ENCODE data around the gene DNAH2. TPM values are rescaled to one million over a fixed set of nuclear protein-coding genes. Genes with fewer than 3 reads are reported as not detected.
A peak's percentile ranks its signal among the peaks of the same experiment; 100 is the strongest.

The DNAH2 gene
- total RNA-seq, 2 experiments from 2014 or later, result not detected

- Mint-ChIP-seq H3K27me3 (no peaks in the 10 kb centered on the region), H3K27ac (peak within 1 kb of the TSS; percentile 97), H3K36me3 (ENCODE audit: low read depth) (peaks cover 29% of the 10 kb centered on the region), H3K9me3 (ENCODE audit: low read depth) (no peaks in the 10 kb centered on the region), H3K4me1 (peaks cover 40% of the 10 kb centered on the region), H3K4me3 (peak within 1 kb of the TSS; percentile 83)
- peak; percentile 62 for ATAC-seq
- peak; percentile 93 for DNase-seq
- POLR2A ChIA-PET, result interaction anchor here (0.6 to 3.7 kb wide), 30 partner anchors 14 to 696 kb away, joined by 3 to 39 read pairs (median 5); partner anchors contain the start of genes ATP1B2, CD68, CNTROB and CYB5D1
- CTCF ChIA-PET, result interaction anchor here (0.6 to 4.8 kb wide), 51 partner anchors 9 to 652 kb away, joined by 3 to 31 read pairs (median 4); partner anchors contain the start of genes ATP1B2, DNAH2, DVL2 and EFNB3
- intact Hi-C loops (cut with DNase I, micrococcal nuclease), result loop anchor here (1.0 to 5.0 kb wide), 16 partner anchors 72 to 1045 kb away; partner anchors contain the start of genes ALOXE3 (in 1 of the 2), CTC1 (in 1 of the 2), CYB5D1 (in 1 of the 2) and EIF5A (in 1 of the 2)
These were observed 30.3 kb upstream of the DNAH2 start, which contains the start of gene TP53 for GRCh38 chr17:7687072-7687907. Gene TP53, minus strand, starts transcription at chr17:7687490. Its CDS starts 10,896 bp downstream, at chr17:7676594.

DNA sequence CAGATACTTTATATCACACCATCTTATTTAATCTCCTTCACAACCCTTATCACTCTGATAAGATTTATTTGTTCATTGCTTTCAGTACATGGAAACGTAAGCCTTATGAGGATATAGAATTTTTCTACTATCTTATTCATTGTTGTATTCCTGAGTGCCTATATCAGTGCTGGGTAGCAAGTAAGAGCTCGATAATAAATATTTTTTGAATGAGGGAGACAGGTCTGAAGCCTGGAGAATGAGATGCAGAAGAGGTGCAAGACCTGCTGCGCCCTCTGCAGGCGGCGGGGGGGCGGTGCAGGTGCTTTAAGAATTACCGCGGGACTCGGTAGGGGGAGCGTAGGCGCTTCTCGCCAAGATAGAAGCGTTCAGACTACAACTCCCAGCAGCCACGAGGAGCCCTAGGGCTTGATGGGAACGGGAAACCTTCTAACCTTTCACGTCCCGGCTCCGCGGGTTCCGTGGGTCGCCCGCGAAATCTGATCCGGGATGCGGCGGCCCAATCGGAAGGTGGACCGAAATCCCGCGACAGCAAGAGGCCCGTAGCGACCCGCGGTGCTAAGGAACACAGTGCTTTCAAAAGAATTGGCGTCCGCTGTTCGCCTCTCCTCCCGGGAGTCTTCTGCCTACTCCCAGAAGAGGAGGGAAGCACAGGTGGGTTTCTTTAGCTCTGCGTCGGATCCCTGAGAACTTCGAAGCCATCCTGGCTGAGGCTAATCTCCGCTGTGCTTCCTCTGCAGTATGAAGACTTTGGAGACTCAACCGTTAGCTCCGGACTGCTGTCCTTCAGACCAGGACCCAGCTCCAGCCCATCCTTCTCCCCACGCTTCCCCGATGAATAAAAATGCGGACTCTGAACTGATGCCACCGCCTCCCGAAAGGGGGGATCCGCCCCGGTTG, 29.4 kb upstream of the DNAH2 start, which contains the start of gene WRAP53:
TSS of gene WRAP53 (plus strand) at position 570 of the 900 bp plus-strand sequence. CDS start at position 742, 172 bp downstream.
- peaks cover 35% of the 10 kb centered on the region for H3K36me3 Mint-ChIP-seq (ENCODE audit: low read depth)
- ATAC-seq (peak; percentile 81), DNase-seq (peak; percentile 97)
- peaks cover 35% of the 10 kb centered on the region for H3K4me1 Mint-ChIP-seq
- no peaks in the 10 kb centered on the region for H3K9me3 Mint-ChIP-seq (ENCODE audit: low read depth)
- peak within 1 kb of the TSS; percentile 97 for H3K27ac Mint-ChIP-seq
- peak within 1 kb of the TSS; percentile 83 for H3K4me3 Mint-ChIP-seq
- no peaks in the 10 kb centered on the region for H3K27me3 Mint-ChIP-seq
- ChIA-PET CTCF (interaction anchor here (0.5 to 4.8 kb wide), 53 partner anchors 10 to 652 kb away, joined by 3 to 31 read pairs (median 4); partner anchors contain the start of genes ACAP1, ATP1B2, CYB5D1 and DNAH2), POLR2A (interaction anchor here (0.6 to 3.7 kb wide), 23 partner anchors 15 to 695 kb away, joined by 3 to 39 read pairs (median 6); partner anchors contain the start of genes ATP1B2, CD68, CNTROB and CYB5D1)
- intact Hi-C loops (cut with DNase I, micrococcal nuclease), result loop anchor here (1.0 to 5.0 kb wide), 27 partner anchors 56 to 1046 kb away; partner anchors contain the start of genes FXR2 (in 2 of the 2), NAA38 (in 2 of the 2), ALOXE3 (in 1 of the 2) and CNTROB (in 1 of the 2)

- ChIA-PET CTCF (interaction anchor here (0.6 to 4.8 kb wide), 15 partner anchors 10 to 392 kb away, joined by 3 to 31 read pairs (median 4); partner anchors contain the start of genes ACAP1, CYB5D1, EFNB3 and FXR2), POLR2A (interaction anchor here (1.0 to 3.7 kb wide), 3 partner anchors 16 to 110 kb away, joined by 4 to 32 read pairs (median 25); partner anchors contain the start of genes CD68, EFNB3 and FXR2)
- Mint-ChIP-seq H3K4me1 (peaks cover 32% of the 10 kb centered on the region), H3K27me3 (no peaks in the 10 kb centered on the region), H3K9me3 (ENCODE audit: low read depth) (no peaks in the 10 kb centered on the region), H3K36me3 (ENCODE audit: low read depth) (peaks cover 39% of the 10 kb centered on the region), H3K4me3 (peak overlapping the region; percentile 83), H3K27ac (peak overlapping the region; percentile 80)
- intact Hi-C loops (cut with DNase I, micrococcal nuclease), result loop anchor here (1.0 to 5.0 kb wide), 18 partner anchors 57 to 1047 kb away; partner anchors contain the start of genes NAA38 (in 2 of the 2), CNTROB (in 1 of the 2), CYB5D1 (in 1 of the 2) and FXR2 (in 1 of the 2)
- no peak for DNase-seq
- ATAC-seq, result no peak
These were observed 28.7 kb upstream of the DNAH2 start for GRCh38 chr17:7688808-7689316.

- Mint-ChIP-seq H3K9me3 (ENCODE audit: low read depth) (no peaks in the 10 kb centered on the region), H3K27me3 (no peaks in the 10 kb centered on the region), H3K4me3 (no peak overlapping the region), H3K4me1 (no peaks in the 10 kb centered on the region), H3K36me3 (ENCODE audit: low read depth) (peaks cover 43% of the 10 kb centered on the region), H3K27ac (no peak overlapping the region)
- no peak for ATAC-seq
- no peak for DNase-seq
- intact Hi-C loops (cut with DNase I, micrococcal nuclease), result no loop called here
- POLR2A ChIA-PET, result no interaction called here
- CTCF ChIA-PET, result no interaction called here
These were observed 22.0 kb upstream of the DNAH2 start for GRCh38 chr17:7695586-7695985.

DNA sequence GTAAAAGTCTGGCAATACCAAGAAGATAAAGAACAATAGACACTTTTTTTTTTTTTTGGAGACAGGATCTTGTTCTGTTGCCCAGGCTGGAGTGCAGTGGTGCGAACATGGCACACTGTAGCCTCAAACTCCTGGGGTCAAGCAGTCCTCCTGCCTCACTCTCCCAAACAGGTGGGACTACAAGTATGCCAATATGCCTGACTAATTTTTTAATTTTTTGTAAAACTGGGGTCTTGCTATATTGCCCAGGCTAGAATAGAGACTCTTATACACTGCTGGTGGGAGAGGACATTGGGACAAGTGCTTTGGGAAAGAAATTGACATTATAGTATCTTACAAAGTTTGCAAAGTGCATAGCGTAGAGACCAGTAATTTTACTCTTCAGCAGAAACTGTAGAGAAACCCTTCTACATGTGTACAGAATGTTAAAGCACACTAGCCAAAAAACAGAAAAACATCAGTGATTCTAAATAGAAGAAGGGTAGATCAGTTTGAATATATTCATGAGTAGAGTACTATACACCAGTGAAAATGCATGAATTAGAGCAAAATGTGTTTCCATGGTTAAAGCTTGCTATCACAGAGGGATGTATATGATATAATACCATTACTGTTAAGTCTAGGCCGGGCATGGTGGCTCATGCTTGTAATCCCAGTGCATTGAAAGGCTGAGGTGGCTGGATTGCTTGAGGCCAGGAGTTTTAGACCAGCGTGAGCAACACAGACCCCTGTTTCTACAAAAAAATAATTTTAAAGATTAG, 19.5 kb upstream of the DNAH2 start:
- CTCF ChIA-PET, result no interaction called here
- peaks cover 50% of the 10 kb centered on the region for H3K36me3 Mint-ChIP-seq (ENCODE audit: low read depth)

DNA sequence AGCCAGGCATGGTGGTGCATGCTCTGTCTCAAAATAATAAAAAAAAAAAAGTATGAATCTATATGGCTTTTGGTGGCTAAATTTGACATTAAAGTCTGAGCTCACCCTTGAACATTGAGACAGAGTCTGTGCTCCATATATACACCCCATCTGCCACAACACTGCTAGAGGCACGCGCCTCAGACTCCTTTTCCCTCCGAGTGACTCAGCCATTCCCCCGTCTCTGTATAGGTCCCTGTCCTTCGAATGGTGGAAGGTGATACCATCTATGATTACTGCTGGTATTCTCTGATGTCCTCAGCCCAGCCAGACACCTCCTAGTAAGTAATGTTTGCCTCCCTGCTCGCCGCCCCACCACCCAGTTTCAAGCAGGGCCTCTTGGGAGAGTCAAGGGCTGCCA, 17.0 kb upstream of the DNAH2 start:
- Mint-ChIP-seq H3K27me3 (peaks cover 16% of the 10 kb centered on the region), H3K9me3 (ENCODE audit: low read depth) (no peaks in the 10 kb centered on the region), H3K4me3 (no peak overlapping the region), H3K4me1 (peaks cover 10% of the 10 kb centered on the region), H3K27ac (no peak overlapping the region), H3K36me3 (ENCODE audit: low read depth) (peaks cover 40% of the 10 kb centered on the region)
- ATAC-seq (no peak), DNase-seq (no peak)
- ChIA-PET POLR2A (no interaction called here), CTCF (interaction anchor here (0.7 to 1.6 kb wide), 3 partner anchors 10 to 279 kb away, joined by 3 to 4 read pairs (median 4); partner anchors contain the start of gene TP53)
- intact Hi-C loops (cut with DNase I, micrococcal nuclease), result no loop called here

More for the DNA sequence above, 19.5 kb upstream of the DNAH2 start:
- ATAC-seq (no peak), DNase-seq (no peak)
- Mint-ChIP-seq H3K4me1 (no peaks in the 10 kb centered on the region), H3K9me3 (ENCODE audit: low read depth) (no peaks in the 10 kb centered on the region), H3K27ac (no peak overlapping the region), H3K4me3 (no peak overlapping the region), H3K27me3 (no peaks in the 10 kb centered on the region)
- POLR2A ChIA-PET, result no interaction called here
- intact Hi-C loops (cut with DNase I, micrococcal nuclease), result no loop called here

GRCh38 chr17:7701681-7702080, 15.9 kb upstream of the DNAH2 start:
- peaks cover 14% of the 10 kb centered on the region for H3K4me1 Mint-ChIP-seq
- no peaks in the 10 kb centered on the region for H3K9me3 Mint-ChIP-seq (ENCODE audit: low read depth)
- CTCF ChIA-PET, result interaction anchor here (0.5 to 1.6 kb wide), 3 partner anchors 11 to 1882 kb away, joined by 3 to 4 read pairs (median 3); partner anchors contain the start of gene TP53
- ATAC-seq (no peak), DNase-seq (no peak)
- POLR2A ChIA-PET, result no interaction called here
- H3K36me3 Mint-ChIP-seq (ENCODE audit: low read depth), result peaks cover 31% of the 10 kb centered on the region
- H3K4me3 Mint-ChIP-seq, result no peak overlapping the region
- H3K27me3 Mint-ChIP-seq, result peaks cover 26% of the 10 kb centered on the region
- no peak overlapping the region for H3K27ac Mint-ChIP-seq
- intact Hi-C loops (cut with DNase I, micrococcal nuclease), result no loop called here

GRCh38 chr17:7702776-7703175, 14.8 kb upstream of the DNAH2 start:
- ATAC-seq (no peak), DNase-seq (no peak)
- Mint-ChIP-seq H3K4me1 (peaks cover 14% of the 10 kb centered on the region), H3K9me3 (ENCODE audit: low read depth) (no peaks in the 10 kb centered on the region), H3K4me3 (no peak overlapping the region), H3K36me3 (ENCODE audit: low read depth) (peaks cover 26% of the 10 kb centered on the region), H3K27ac (no peak overlapping the region), H3K27me3 (peaks cover 34% of the 10 kb centered on the region)
- intact Hi-C loops (cut with DNase I, micrococcal nuclease), result no loop called here
- CTCF ChIA-PET, result interaction anchor here (0.5 kb wide), 1 partner anchor 102 kb away, joined by 3 read pairs; no protein-coding TSS in a partner anchor
- POLR2A ChIA-PET, result interaction anchor here (0.6 to 1.5 kb wide), 5 partner anchors 15 to 251 kb away, joined by 3 to 7 read pairs (median 4); partner anchors contain the start of gene TP53

GRCh38 chr17:7703584-7704479, 13.7 kb upstream of the DNAH2 start:
- intact Hi-C loops (cut with DNase I, micrococcal nuclease), result no loop called here
- H3K36me3 Mint-ChIP-seq (ENCODE audit: low read depth), result peaks cover 20% of the 10 kb centered on the region
- ChIA-PET POLR2A (interaction anchor here (0.6 to 1.5 kb wide), 6 partner anchors 15 to 252 kb away, joined by 3 to 7 read pairs (median 4); partner anchors contain the start of genes TP53 and WRAP53), CTCF (interaction anchor here (0.5 to 4.8 kb wide), 2 partner anchors 15 to 101 kb away, joined by 3 to 25 read pairs; partner anchors contain the start of genes TP53 and WRAP53)
- peaks cover 14% of the 10 kb centered on the region for H3K4me1 Mint-ChIP-seq
- DNase-seq, result peak; percentile 36
- H3K27me3 Mint-ChIP-seq, result peaks cover 40% of the 10 kb centered on the region
- no peaks in the 10 kb centered on the region for H3K9me3 Mint-ChIP-seq (ENCODE audit: low read depth)
- no peak overlapping the region for H3K4me3 Mint-ChIP-seq
- ATAC-seq, result peak; percentile 53
- H3K27ac Mint-ChIP-seq, result no peak overlapping the region

Data from activated CD4-positive, alpha-beta T cell treated with anti-CD3 and anti-CD28 coated beads for 36 hours (primary cell).